ENCODE measurements around the gene CDAN1.

The CDAN1 gene

GRCh38 chr15:42721916-42722315 is 15.0 kb downstream of the CDAN1 start:
- Histone ChIP-seq H3K27ac (ENCODE audit: low read depth, low read length) (no peak overlapping the region), H2AFZ (ENCODE audit: low read depth, low read length, severe bottlenecking) (no peak overlapping the region), H3K4me3 (ENCODE audit: insufficient read depth, low read length, poor library complexity, severe bottlenecking) (no peak overlapping the region), H3K9me3 (ENCODE audit: insufficient read depth, low read length) (no peaks in the 10 kb centered on the region), H3K79me2 (ENCODE audit: insufficient read depth, low read length) (no peaks in the 10 kb centered on the region), H3K9ac (ENCODE audit: low read length) (no peak overlapping the region), H3K4me2 (ENCODE audit: low read depth, low read length, poor library complexity, severe bottlenecking) (no peak overlapping the region), H3K36me3 (ENCODE audit: low read length) (no peaks in the 10 kb centered on the region), H3K27me3 (ENCODE audit: low read length) (no peaks in the 10 kb centered on the region), H3F3A (ENCODE audit: insufficient read depth) (no peaks in the 10 kb centered on the region), H4K20me1 (ENCODE audit: low read depth, low read length) (no peaks in the 10 kb centered on the region), H3K9me2 (replicated peaks; ENCODE audit: insufficient read depth, low read length) (no peaks in the 10 kb centered on the region)
- no peak for TF ChIP-seq CTCF (IDR thresholded peaks at IDR 0.05; ENCODE audit: insufficient read depth, low read length, poor library complexity, severe bottlenecking)
- no peak for TF ChIP-seq EZH2phosphoT487 (conservative IDR thresholded peaks at IDR 0.05; ENCODE audit: low read length)

- Histone ChIP-seq H3K9me2 (replicated peaks; ENCODE audit: insufficient read depth, low read length) (no peaks in the 10 kb centered on the region), H3K27me3 (ENCODE audit: low read length) (no peaks in the 10 kb centered on the region), H3K4me2 (ENCODE audit: low read depth, low read length, poor library complexity, severe bottlenecking) (no peak overlapping the region), H3K9me3 (ENCODE audit: insufficient read depth, low read length) (no peaks in the 10 kb centered on the region), H3K27ac (ENCODE audit: low read depth, low read length) (no peak overlapping the region), H4K20me1 (ENCODE audit: low read depth, low read length) (no peaks in the 10 kb centered on the region), H3K36me3 (ENCODE audit: low read length) (no peaks in the 10 kb centered on the region), H3K79me2 (ENCODE audit: insufficient read depth, low read length) (no peaks in the 10 kb centered on the region), H3K9ac (ENCODE audit: low read length) (no peak overlapping the region), H3K4me3 (ENCODE audit: insufficient read depth, low read length, poor library complexity, severe bottlenecking) (no peak overlapping the region), H2AFZ (ENCODE audit: low read depth, low read length, severe bottlenecking) (no peak overlapping the region), H3F3A (ENCODE audit: insufficient read depth) (no peaks in the 10 kb centered on the region)
- TF ChIP-seq CTCF (IDR thresholded peaks at IDR 0.05; ENCODE audit: insufficient read depth, low read length, poor library complexity, severe bottlenecking): no peak
- no peak for TF ChIP-seq EZH2phosphoT487 (conservative IDR thresholded peaks at IDR 0.05; ENCODE audit: low read length)
These were observed 15.9 kb downstream of the CDAN1 start for GRCh38 chr15:42721016-42721415.

- no peak overlapping the region for H3K4me3 ChIP-seq (ENCODE audit: insufficient read depth, low read length, poor library complexity, severe bottlenecking)
- H3K4me2 ChIP-seq (ENCODE audit: low read depth, low read length, poor library complexity, severe bottlenecking): no peak overlapping the region
- H3K9me2 ChIP-seq (replicated peaks; ENCODE audit: insufficient read depth, low read length): no peaks in the 10 kb centered on the region
- no peak for TF ChIP-seq EZH2phosphoT487 (conservative IDR thresholded peaks at IDR 0.05; ENCODE audit: low read length)
- TF ChIP-seq CTCF (IDR thresholded peaks at IDR 0.05; ENCODE audit: insufficient read depth, low read length, poor library complexity, severe bottlenecking): no peak
- H2AFZ ChIP-seq (ENCODE audit: low read depth, low read length, severe bottlenecking): no peak overlapping the region
- no peaks in the 10 kb centered on the region for H3K36me3 ChIP-seq (ENCODE audit: low read length)
- no peaks in the 10 kb centered on the region for H3K9me3 ChIP-seq (ENCODE audit: insufficient read depth, low read length)
- H3K27ac ChIP-seq (ENCODE audit: low read depth, low read length): no peak overlapping the region
- no peaks in the 10 kb centered on the region for H3F3A ChIP-seq (ENCODE audit: insufficient read depth)
- H3K9ac ChIP-seq (ENCODE audit: low read length): no peak overlapping the region
- H3K27me3 ChIP-seq (ENCODE audit: low read length): no peaks in the 10 kb centered on the region
- no peaks in the 10 kb centered on the region for H3K79me2 ChIP-seq (ENCODE audit: insufficient read depth, low read length)
- H4K20me1 ChIP-seq (ENCODE audit: low read depth, low read length): no peaks in the 10 kb centered on the region
These were observed 16.9 kb downstream of the CDAN1 start for GRCh38 chr15:42720071-42720470.
